Prostate gland (tissue), 2 donors: Measurements from ENCODE around the gene STIM1. TPM values are rescaled to one million over a fixed set of nuclear protein-coding genes. Genes with fewer than 3 reads are reported as not detected.
A peak's percentile ranks its signal among the peaks of the same experiment; 100 is the strongest.

Source experiments
- DNase-seq: peaks from one replicate; pipeline ENCODE4 v3.0.0-alpha.2; 2019; ENCODE audit warnings: low spot score
- H3K27ac ChIP-seq, 2 donors: fragments of 200-600 bp; sonication (generic); 2 replicates each; pipeline ENCODE4 v1.5.1; 2017 to 2019
- H3K27me3 ChIP-seq: fragments of 200-600 bp; sonication (generic); replicated peaks from 2 replicates; pipeline ENCODE4 v1.5.1; 2019; ENCODE audit not compliant: insufficient read depth
- H3K36me3 ChIP-seq, 2 donors: fragments of 200-600 bp; sonication (generic); 1 replicate in 1 of 2; 2 replicates in 1 of 2; pipeline versions ENCODE4 v1.5.1 to v1.8.1; 2017 to 2019
- H3K4me1 ChIP-seq: fragments of 200-600 bp; sonication (generic); replicated peaks from 2 replicates; pipeline ENCODE4 v1.5.1; 2019
- H3K4me3 ChIP-seq, 2 donors: fragments of 200-600 bp; sonication (generic); 2 replicates each; pipeline ENCODE4 v1.5.1; 2017 to 2019
- H3K9me3 ChIP-seq: fragments of 200-600 bp; sonication (generic); 2 replicates; pipeline ENCODE4 v1.5.1; 2017
- CTCF ChIP-seq, 4 experiments: fragments of 200-600 bp in 2 of 4; fragments of 450-650 bp in 2 of 4; sonication (generic) in 2 of 4; IDR thresholded peaks; 1 replicate in 3 of 4; 2 replicates in 1 of 4; pipeline ENCODE4 v1.5.1; 2016 to 2019; ENCODE audit warnings: antibody characterized with exemption in 4 of 4, mild to moderate bottlenecking in 2 of 4, moderate library complexity in 2 of 4
- POLR2A ChIP-seq: fragments of 450-650 bp; IDR thresholded peaks from one replicate; pipeline ENCODE4 v1.6.1; 2016; ENCODE audit warnings: antibody characterized with exemption, mild to moderate bottlenecking
- POLR2AphosphoS5 ChIP-seq: sonication (generic); formaldehyde crosslinking; IDR thresholded peaks from one replicate; pipeline ENCODE4 v1.6.1; 2017; ENCODE audit warnings: antibody characterized with exemption
- WGBS: methylation state at CpG from one replicate; pipeline ENCODE4 v1.1.5; 2018; 5-methylcytosine and 5-hydroxymethylcytosine counted together
- intact Hi-C: fragments of 100-400 bp; cut with DNase I; formaldehyde crosslinking; loops from one replicate; pipeline ENCODE4 v1.14.2; 2022
- total RNA-seq, 2 donors: library from RNA; depleted of rRNA; stranded (reverse); fragments of >200 nt; gene quantifications; one replicate each; pipeline ENCODE4 v1.1.0, GENCODE V29; 2016

Gene STIM1
- 10 to 100 TPM; 34.1 to 65.0 TPM for total RNA-seq

GRCh38 chr11:3854977-3855807 lies at the start of gene STIM1:
TSS of gene STIM1 (plus strand) at chr11:3855664. CDS start at chr11:3856271, 607 bp downstream.
- H3K36me3 ChIP-seq = no peaks in the 10 kb centered on the region
- peak; percentile 81 for TF ChIP-seq POLR2AphosphoS5
- TF ChIP-seq CTCF (IDR thresholded peaks at IDR 0.05) = peak; percentile 94 to 99 (median 98)
- TF ChIP-seq POLR2A = peak; percentile 72
- DNase-seq = peak; percentile 92
- intact Hi-C loops = loop anchor here (2.0 to 5.0 kb wide), 2 partner anchors 92 to 218 kb away; no protein-coding TSS in a partner anchor
- H3K4me3 ChIP-seq = peak within 1 kb of the TSS; percentile 92 to 97
- no peaks in the 10 kb centered on the region for H3K9me3 ChIP-seq
- WGBS = 0% methylated on average over 34 of the region's 87 CpGs
- H3K27ac ChIP-seq = peak within 1 kb of the TSS; percentile 97 to 98
- no peaks in the 10 kb centered on the region for H3K27me3 ChIP-seq
- H3K4me1 ChIP-seq = peaks cover 12% of the 10 kb centered on the region

- intact Hi-C loops = no loop called here
- Histone ChIP-seq H3K27ac (peak within 1 kb of the TSS; percentile 80 to 84), H3K9me3 (no peaks in the 10 kb centered on the region), H3K36me3 (no peaks in the 10 kb centered on the region), H3K4me3 (peak within 1 kb of the TSS; percentile 54 to 72), H3K27me3 (no peaks in the 10 kb centered on the region), H3K4me1 (no peaks in the 10 kb centered on the region)
- DNase-seq = peak; percentile 61
- TF ChIP-seq POLR2A = peak; percentile 19
- TF ChIP-seq CTCF (IDR thresholded peaks at IDR 0.05) = peak in 3 of 4 experiments; percentile 33 to 75 (median 60)
- TF ChIP-seq POLR2AphosphoS5 = peak; percentile 51
- 2% methylated on average over 35 of the region's 55 CpGs for WGBS
Measured at GRCh38 chr11:3807909-3808860, 47.3 kb upstream of the STIM1 start, which contains the start of gene PGAP2. TSS of gene PGAP2 (plus strand) at chr11:3808560. CDS start at chr11:3811260, 2,700 bp downstream.

- Histone ChIP-seq H3K4me1 (no peaks in the 10 kb centered on the region), H3K9me3 (no peaks in the 10 kb centered on the region), H3K27ac (peak overlapping the region; percentile 80 to 84), H3K4me3 (peak overlapping the region; percentile 54 to 72), H3K36me3 (no peaks in the 10 kb centered on the region), H3K27me3 (no peaks in the 10 kb centered on the region)
- TF ChIP-seq CTCF (IDR thresholded peaks at IDR 0.05) (peak in 3 of 4 experiments; percentile 40 to 59 (median 57)), POLR2A (no peak), POLR2AphosphoS5 (peak; percentile 55)
- peak; percentile 46 for DNase-seq
- WGBS = 21% methylated on average over 5 of the region's 5 CpGs
- intact Hi-C loops = no loop called here
Measured at GRCh38 chr11:3808861-3809623, 46.4 kb upstream of the STIM1 start.

GRCh38 chr11:3809624-3809928 lies 45.9 kb upstream of the STIM1 start:
- Histone ChIP-seq H3K27ac (no peak overlapping the region), H3K36me3 (no peaks in the 10 kb centered on the region), H3K27me3 (no peaks in the 10 kb centered on the region), H3K4me1 (no peaks in the 10 kb centered on the region), H3K4me3 (no peak overlapping the region), H3K9me3 (no peaks in the 10 kb centered on the region)
- 100% methylated on average over 1 of the region's 1 CpG for WGBS
- TF ChIP-seq POLR2AphosphoS5 (no peak), CTCF (IDR thresholded peaks at IDR 0.05) (no peak), POLR2A (no peak)
- no peak for DNase-seq
- intact Hi-C loops = no loop called here
